ENCODE data around the gene EYS. TPM values are rescaled to one million over a fixed set of nuclear protein-coding genes. Genes with fewer than 3 reads are reported as not detected.
A peak's percentile ranks its signal among the peaks of the same experiment; 100 is the strongest.

The EYS gene
- total and polyA plus RNA-seq, 2 of the 13 experiments (the other 11 are each of a cell fraction or from before 2014, with no cell fraction given) = 0.04 to 0.07 TPM

- ChIA-PET CTCF (ENCODE audit: low intra/inter-chr PET ratio, low total read pairs) (no interaction called here), POLR2A (no interaction called here)
- Histone ChIP-seq H4K20me1 (ENCODE audit: insufficient read depth, low read length) (no peaks in the 10 kb centered on the region), H2AFZ (ENCODE audit: low read length) (no peak overlapping the region), H3K36me3 (replicated peaks in 1 of 2; ENCODE audit: control insufficient read depth in 1 of 2, insufficient read depth in 2 of 2, low read length in 2 of 2) (no peaks in the 10 kb centered on the region), H3K4me2 (ENCODE audit: low read depth, low read length) (no peak overlapping the region), H3K4me1 (ENCODE audit: insufficient read depth, low read length) (no peaks in the 10 kb centered on the region), H3K9ac (ENCODE audit: insufficient read depth, low read depth, low read length) (no peak overlapping the region), H3K27ac (ENCODE audit: extremely low read length, insufficient read depth, low read length) (no peak overlapping the region), H3K79me2 (ENCODE audit: insufficient read depth, low read length) (no peaks in the 10 kb centered on the region), H3K4me3 (replicated peaks in 1 of 3; ENCODE audit: insufficient read depth in 1 of 3, low read depth in 2 of 3, low read length in 3 of 3) (no peak overlapping the region), H3K9me3 (ENCODE audit: low read length) (no peaks in the 10 kb centered on the region), H3K27me3 (ENCODE audit: control insufficient read depth in 1 of 2, insufficient read depth in 2 of 2, low read length in 2 of 2) (no peaks in the 10 kb centered on the region; a peak in 1 of 5 replicates)
- WGBS (ENCODE audit: low lambda C conversion rate) = 2% methylated on average over 1 of the region's 1 CpG
- DNase-seq (ENCODE audit: low spot score) (no peak), FAIRE-seq (no peak), ATAC-seq (no peak)
- TF ChIP-seq SPEN (CRISPR knock-in tag; IDR thresholded peaks at IDR 0.05; ENCODE audit: low read depth) (no peak), EHMT2 (IDR thresholded peaks at IDR 0.05; ENCODE audit: borderline replicate concordance, low read depth, low read length) (no peak), ZNF7 (CRISPR knock-in tag; IDR thresholded peaks at IDR 0.05) (no peak), ZNF652 (CRISPR knock-in tag; IDR thresholded peaks at IDR 0.05; ENCODE audit: borderline replicate concordance, low read depth) (no peak), ATF7 (IDR thresholded peaks at IDR 0.05) (peak; percentile 60), ATF7 (CRISPR knock-in tag; IDR thresholded peaks at IDR 0.05) (no peak), CEBPB (IDR thresholded peaks at IDR 0.05; ENCODE audit: borderline replicate concordance, low read depth, low read length) (peak; percentile 74), ZNF598 (CRISPR knock-in tag; IDR thresholded peaks at IDR 0.05; ENCODE audit: borderline replicate concordance) (no peak), ZNF589 (CRISPR knock-in tag; conservative IDR thresholded peaks at IDR 0.05) (no peak)
- intact Hi-C loops (cut with micrococcal nuclease; ENCODE audit: unreplicated experiment) = no loop called here
- BruUV-seq (replicated peaks) = no TSS peak
- in situ Hi-C loops (cut with HindIII; ENCODE audit: extremely low pct_ligation_motif_present, low pct_unique_long_range_greater_than_20kb) = no loop called here
Measured at GRCh38 chr6:64580346-64580745, 1126.7 kb downstream of the EYS start.

GRCh38 chr6:64553249-64553786 lies 1153.7 kb downstream of the EYS start:
- in situ Hi-C loops (cut with HindIII; ENCODE audit: extremely low pct_ligation_motif_present, low pct_unique_long_range_greater_than_20kb) (no loop called here), intact Hi-C loops (cut with micrococcal nuclease; ENCODE audit: unreplicated experiment) (no loop called here)
- FAIRE-seq (no peak), DNase-seq (ENCODE audit: low spot score) (no peak), ATAC-seq (no peak)
- H4K20me1 ChIP-seq (ENCODE audit: insufficient read depth, low read length) = no peaks in the 10 kb centered on the region
- H3K4me1 ChIP-seq (ENCODE audit: insufficient read depth, low read length) = no peaks in the 10 kb centered on the region
- H3K27ac ChIP-seq (ENCODE audit: extremely low read length, insufficient read depth, low read length) = no peak overlapping the region
- CTCF ChIA-PET (ENCODE audit: low intra/inter-chr PET ratio, low total read pairs) = no interaction called here
- H3K9ac ChIP-seq (ENCODE audit: insufficient read depth, low read depth, low read length) = no peak overlapping the region
- POLR2A ChIA-PET = no interaction called here
- H3K9me3 ChIP-seq (ENCODE audit: low read length) = no peaks in the 10 kb centered on the region
- no TSS peak for BruUV-seq (replicated peaks)
- H3K4me3 ChIP-seq (replicated peaks in 1 of 3; ENCODE audit: insufficient read depth in 1 of 3, low read depth in 2 of 3, low read length in 3 of 3) = no peak overlapping the region
- H3K36me3 ChIP-seq (replicated peaks in 1 of 2; ENCODE audit: control insufficient read depth in 1 of 2, insufficient read depth in 2 of 2, low read length in 2 of 2) = no peaks in the 10 kb centered on the region
- H3K4me2 ChIP-seq (ENCODE audit: low read depth, low read length) = no peak overlapping the region
- no peak overlapping the region for H2AFZ ChIP-seq (ENCODE audit: low read length)
- no peaks in the 10 kb centered on the region for H3K27me3 ChIP-seq (ENCODE audit: control insufficient read depth in 1 of 2, insufficient read depth in 2 of 2, low read length in 2 of 2)
- no peaks in the 10 kb centered on the region for H3K79me2 ChIP-seq (ENCODE audit: insufficient read depth, low read length)
- WGBS (ENCODE audit: low lambda C conversion rate) = 6% methylated on average over 1 of the region's 1 CpG
- TF ChIP-seq ZBTB3 (CRISPR knock-in tag; IDR thresholded peaks at IDR 0.05; ENCODE audit: borderline replicate concordance, low read depth) (no peak), ZHX2 (IDR thresholded peaks at IDR 0.05; ENCODE audit: low read depth) (no peak), ZHX2 (CRISPR knock-in tag; IDR thresholded peaks at IDR 0.05; ENCODE audit: borderline replicate concordance) (no peak), EP300 (IDR thresholded peaks at IDR 0.05; ENCODE audit: low read depth in 2 of 2, low read length in 2 of 2) (no peak), EP300 (CRISPR knock-in tag; IDR thresholded peaks at IDR 0.05; ENCODE audit: borderline replicate concordance) (no peak), MED13 (CRISPR knock-in tag; IDR thresholded peaks at IDR 0.05) (no peak)

All from HepG2 (cell line).